ENCODE data around the gene CYTH2. TPM values are rescaled to one million over a fixed set of nuclear protein-coding genes. Genes with fewer than 3 reads are reported as not detected.

Gene CYTH2
- total RNA-seq: 42.0 and 64.6 TPM in 2 replicates

DNA sequence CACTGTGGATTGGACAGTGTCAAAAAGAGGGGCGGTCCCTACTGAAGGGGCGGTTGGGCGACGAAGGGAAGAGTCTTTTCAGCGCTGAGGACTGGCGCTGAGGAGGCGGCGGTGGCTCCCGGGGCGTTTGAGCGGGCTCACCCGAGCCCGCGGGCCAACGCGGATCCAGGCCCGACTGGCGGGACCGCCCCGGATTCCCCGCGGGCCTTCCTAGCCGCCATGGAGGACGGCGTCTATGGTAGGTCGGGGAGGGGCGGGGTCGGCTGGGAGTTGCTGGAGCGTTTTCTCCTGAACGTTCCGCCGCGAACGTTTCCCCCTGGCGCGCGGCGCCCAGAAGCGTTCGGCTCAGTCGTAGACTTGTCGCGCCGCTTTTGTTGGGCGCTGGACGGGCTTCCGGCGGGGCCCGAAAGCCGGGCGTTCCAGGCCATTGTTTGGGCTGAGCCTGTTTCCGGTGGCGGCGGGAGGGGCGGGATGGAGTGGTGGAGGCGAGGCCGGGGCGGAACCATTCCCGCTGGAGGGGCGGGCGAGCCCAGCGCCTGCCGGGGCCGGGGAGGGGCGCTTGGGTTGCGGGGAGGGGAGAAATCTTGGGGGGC lies at the start of gene CYTH2:
Gene CYTH2, plus strand, starts transcription at position 81 of the 593 bp plus-strand sequence. Its CDS starts 139 bp downstream, at position 220.
- peak; percentile 42 to 87 for DNase-seq (ENCODE audit: low read depth in 2 of 2)

DNA sequence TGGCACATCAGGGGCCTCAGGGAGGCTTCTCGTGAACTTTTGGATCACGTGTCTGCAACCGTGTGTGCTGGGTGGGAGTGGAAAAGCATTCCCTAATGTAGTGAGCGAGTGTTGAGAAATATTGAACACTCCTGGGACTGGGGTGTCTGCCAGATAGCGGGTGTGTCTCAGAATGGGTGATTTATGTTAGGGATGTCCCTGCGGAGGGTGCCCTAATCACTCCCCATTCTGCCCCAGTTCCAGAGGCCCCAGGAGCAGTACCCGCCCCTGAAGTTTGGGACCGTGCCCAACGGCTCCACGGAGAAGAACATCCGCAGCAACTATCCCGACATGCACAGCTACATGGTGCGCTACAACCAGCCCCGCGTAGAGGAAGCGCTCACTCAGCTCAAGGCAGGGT lies 47.6 kb upstream of the CYTH2 start:
- DNase-seq (ENCODE audit: low read depth in 2 of 2): no peak

GRCh38 chr19:48424694-48425219 lies 44.4 kb upstream of the CYTH2 start:
- DNase-seq (ENCODE audit: low read depth in 2 of 2): peak in 1 of 2 donors; percentile 85

DNA sequence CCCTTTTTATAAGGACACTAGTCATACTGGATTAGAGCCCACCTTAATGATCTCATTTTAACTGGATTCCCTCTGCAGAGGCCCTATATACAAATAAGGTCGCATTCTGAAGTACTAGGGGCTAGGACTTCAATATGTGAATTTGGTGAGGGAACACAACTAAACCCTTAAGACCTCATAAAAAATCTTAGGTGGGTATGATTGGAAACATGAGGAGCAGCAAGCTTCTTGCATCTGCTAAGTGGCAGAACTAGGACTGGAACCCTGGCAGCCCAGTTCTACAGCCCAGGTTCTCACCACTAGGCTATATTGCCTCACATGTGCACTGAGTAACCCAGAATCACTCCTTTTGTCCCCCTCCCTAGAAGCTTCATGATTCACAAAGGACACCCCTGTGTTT lies 40.5 kb upstream of the CYTH2 start:
- DNase-seq (ENCODE audit: low read depth in 2 of 2): no peak

DNA sequence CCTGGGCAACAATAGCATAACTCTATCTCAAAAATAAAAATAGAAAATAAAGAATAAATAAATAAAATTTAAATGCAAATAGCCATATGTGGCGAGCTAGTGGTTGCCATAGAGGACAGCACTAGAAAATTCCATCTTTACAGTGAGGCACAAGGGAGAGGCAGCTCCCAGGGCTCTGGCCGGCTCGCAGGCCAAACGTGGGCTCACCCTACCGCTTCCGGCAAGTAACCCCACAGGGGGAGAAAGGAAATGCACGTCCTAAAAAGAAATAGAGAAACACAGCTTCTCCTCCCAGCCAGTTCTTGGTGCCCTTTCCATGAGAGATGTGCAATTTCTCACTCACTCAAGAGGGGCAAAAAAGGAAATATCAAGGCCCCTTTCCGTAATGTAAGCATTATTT lies 35.8 kb upstream of the CYTH2 start:
- no peak for DNase-seq (ENCODE audit: low read depth in 2 of 2)

DNA sequence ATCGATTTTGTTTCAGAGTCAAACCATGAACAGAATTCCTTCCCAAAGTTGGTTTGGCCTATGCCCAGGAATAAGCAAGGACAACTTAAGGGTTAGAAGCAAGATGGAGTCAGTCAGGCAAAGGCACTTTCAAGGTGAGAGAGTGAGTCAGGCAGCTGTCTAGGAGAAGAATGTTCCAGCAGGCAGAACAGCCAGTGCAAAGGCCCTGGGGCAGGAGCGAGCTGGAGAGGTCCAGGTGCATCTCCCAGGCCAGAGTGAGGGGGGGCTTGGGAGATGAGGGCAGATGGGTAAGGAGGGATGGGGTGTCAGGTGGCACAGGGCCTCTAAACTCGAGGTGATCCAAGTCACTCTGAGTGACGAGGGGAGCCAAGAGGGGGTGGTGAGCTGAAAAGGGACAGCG lies 32.6 kb upstream of the CYTH2 start:
- DNase-seq (ENCODE audit: low read depth in 2 of 2): no peak

DNA sequence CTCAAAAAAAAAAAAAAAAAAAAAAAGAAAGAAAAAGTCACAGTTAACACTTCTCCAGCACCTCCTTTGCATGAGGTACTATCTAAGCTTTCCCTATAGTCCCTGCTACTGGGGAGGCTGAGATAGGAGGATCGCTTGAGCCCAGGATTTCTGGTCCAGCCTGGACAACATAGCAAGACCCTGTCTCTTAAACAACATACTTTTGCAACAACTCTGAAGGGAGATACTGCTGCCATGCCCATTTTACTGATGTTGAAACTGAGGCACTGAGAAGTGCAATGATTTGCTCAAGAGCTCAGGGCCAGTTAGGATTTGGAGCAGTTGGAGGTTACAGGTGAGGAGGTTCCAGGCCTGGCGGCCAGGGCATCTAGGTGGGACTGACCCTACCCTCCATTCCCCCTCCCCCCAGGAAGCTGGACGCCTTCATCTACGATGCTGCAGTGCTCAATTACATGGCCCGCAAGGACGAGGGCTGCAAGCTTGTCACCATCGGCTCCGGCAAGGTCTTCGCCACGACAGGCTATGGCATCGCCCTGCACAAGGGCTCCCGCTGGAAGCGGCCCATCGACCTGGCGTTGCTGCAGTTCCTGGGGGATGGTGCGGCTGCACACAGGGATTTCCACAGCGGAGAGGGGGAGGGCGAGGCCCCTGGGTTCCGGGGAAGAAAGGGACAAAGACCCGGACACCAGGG lies 27.7 kb upstream of the CYTH2 start:
- DNase-seq (ENCODE audit: low read depth in 2 of 2): no peak

GRCh38 chr19:48442116-48443035 lies 26.8 kb upstream of the CYTH2 start:
- DNase-seq (ENCODE audit: low read depth in 2 of 2): no peak

DNA sequence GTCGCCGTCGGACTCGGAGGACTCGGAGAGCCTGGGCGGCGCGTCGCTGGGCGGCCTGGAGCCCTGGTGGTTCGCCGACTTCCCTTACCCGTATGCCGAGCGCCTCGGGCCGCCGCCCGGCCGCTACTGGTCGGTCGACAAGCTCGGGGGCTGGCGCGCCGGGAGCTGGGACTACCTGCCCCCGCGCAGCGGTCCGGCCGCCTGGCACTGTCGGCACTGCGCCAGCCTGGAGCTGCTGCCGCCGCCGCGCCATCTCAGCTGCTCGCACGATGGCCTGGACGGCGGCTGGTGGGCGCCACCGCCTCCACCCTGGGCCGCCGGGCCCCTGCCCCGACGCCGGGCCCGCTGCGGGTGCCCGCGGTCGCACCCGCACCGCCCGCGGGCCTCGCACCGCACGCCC lies 25.9 kb upstream of the CYTH2 start:
- DNase-seq (ENCODE audit: low read depth in 2 of 2): peak in 1 of 2 donors; percentile 37

GRCh38 chr19:48443731-48444128 lies 25.4 kb upstream of the CYTH2 start:
- no peak for DNase-seq (ENCODE audit: low read depth in 2 of 2)

DNA sequence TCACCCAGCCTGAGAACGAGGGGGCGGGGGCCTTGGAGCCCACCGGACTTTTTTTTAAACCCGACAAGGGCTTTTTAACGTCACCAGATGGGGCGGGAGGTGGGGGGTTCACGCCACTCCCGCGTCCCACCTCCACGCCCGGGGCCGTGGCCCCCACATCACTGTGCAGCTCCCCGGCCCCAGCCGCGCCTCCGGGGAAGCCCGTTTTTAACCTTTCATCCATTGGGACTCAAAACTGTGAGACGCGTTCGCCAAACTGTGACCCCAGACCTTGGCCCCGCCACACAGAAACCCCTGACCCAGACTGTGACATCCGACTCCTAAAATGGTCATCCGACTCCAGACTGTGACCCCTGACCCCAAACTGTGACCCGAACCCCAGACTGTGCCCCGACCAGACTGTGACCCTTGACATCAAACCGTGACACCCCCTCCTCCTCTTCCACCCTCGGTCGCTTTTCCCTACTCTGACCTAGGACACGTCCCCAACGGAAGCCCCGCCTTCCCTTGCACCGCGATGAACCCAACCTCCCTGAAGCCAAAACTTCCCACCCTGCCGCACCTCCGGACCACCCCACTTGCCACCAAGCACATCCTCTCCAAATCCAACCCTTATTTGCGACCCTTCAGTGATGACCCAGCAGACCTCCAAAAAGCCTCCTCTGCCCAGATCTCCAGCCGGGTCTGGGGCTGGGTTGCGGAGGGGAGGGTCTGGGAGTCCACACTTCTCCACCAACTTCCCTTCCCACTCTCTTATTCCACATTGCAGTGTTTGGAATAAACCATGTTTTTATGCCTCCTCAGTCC lies 24.8 kb upstream of the CYTH2 start:
- no peak for DNase-seq (ENCODE audit: low read depth in 2 of 2)

- DNase-seq (ENCODE audit: low read depth in 2 of 2): no peak
Measured at GRCh38 chr19:48444936-48445200, 24.3 kb upstream of the CYTH2 start.

DNA sequence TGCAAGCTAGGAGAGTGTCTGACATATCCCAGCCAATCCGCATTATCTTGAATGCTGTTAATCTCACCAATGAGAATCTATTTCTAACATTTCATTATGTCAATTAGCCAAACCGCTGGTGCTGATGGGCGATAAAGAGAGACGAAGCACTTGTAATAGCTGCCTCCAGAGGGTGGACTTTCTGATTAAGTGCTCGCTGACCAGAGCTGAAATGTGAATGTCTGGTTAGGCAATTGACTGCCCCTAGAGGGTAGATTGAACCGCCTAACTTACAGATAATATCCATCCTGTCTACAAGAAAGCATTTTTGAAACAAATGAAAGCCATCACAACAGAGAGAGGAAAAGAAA lies 23.9 kb upstream of the CYTH2 start:
- peak; percentile 93 to 96 for DNase-seq (ENCODE audit: low read depth in 2 of 2)

- DNase-seq (ENCODE audit: low read depth in 2 of 2): peak; percentile 97 to 98
Measured at GRCh38 chr19:48445606-48446481, 23.3 kb upstream of the CYTH2 start, which contains the start of gene GRWD1. Gene GRWD1 (plus strand): TSS chr19:48445983. CDS start chr19:48446006, 23 bp downstream.

DNA sequence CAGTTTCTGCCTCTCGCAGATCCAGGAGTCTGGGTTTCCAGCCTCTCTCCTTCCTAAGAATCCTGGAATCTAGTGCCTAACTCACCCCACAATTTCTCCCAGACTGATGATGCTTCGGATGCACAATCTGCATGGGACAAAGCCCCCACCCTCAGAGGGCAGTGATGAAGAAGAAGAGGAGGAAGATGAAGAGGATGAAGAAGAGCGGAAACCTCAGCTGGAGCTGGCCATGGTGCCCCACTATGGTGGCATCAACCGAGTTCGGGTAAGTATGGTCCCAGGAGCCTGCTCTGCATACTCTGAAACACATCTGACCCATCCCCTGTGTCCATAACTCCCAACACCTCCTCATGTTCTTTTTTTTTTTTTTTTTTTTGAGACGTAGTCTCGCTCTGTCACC lies 22.6 kb upstream of the CYTH2 start:
- DNase-seq (ENCODE audit: low read depth in 2 of 2): no peak

GRCh38 chr19:48448563-48448962 lies 20.6 kb upstream of the CYTH2 start:
- no peak for DNase-seq (ENCODE audit: low read depth in 2 of 2)

- DNase-seq (ENCODE audit: low read depth in 2 of 2): no peak
Measured at GRCh38 chr19:48450441-48450840, 18.7 kb upstream of the CYTH2 start.

DNA sequence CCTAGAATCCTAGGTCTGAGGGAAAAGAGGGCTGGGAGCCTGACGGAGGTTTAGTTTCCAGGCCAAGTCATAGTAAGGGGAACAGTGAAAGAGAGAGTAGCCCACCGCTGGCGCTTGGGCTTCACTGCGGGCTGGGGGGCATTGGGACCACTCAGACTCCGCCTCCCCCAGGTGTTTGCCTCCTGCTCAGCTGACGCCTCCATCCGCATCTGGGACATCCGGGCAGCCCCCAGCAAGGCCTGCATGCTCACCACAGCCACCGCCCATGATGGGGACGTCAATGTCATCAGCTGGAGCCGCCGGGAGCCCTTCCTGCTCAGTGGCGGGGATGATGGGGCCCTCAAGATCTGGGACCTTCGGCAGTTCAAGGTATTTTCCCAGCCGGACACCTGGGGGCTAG lies 18.3 kb upstream of the CYTH2 start:
- no peak for DNase-seq (ENCODE audit: low read depth in 2 of 2)

DNA sequence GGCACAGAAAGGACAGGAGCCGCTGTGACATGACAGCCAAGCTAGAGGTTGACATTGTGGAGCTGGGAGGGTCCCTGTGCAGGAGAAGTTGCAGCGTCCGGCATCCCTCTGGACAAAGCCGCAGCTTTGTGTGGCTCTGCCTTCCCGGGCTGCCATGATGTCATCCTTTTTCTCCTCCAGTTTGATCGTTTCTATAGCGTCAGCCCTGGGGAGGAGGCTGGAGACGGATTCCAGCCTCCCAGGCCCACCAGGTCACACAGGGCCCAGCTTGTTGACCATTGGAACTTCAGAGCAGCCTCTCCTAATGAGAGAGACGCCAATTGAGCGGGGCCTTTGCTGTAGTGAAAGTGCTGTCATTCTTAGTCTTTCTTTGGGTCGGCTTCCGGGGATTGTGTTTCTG lies 17.5 kb upstream of the CYTH2 start:
- no peak for DNase-seq (ENCODE audit: low read depth in 2 of 2)
